Islet precursor cell (in vitro differentiated cells): ENCODE results near the gene ARHGEF33.

Experiments used
- DNase-seq: peaks from one replicate; pipeline ENCODE4 v3.0.0-alpha.2; 2018

ARHGEF33 gene

DNA sequence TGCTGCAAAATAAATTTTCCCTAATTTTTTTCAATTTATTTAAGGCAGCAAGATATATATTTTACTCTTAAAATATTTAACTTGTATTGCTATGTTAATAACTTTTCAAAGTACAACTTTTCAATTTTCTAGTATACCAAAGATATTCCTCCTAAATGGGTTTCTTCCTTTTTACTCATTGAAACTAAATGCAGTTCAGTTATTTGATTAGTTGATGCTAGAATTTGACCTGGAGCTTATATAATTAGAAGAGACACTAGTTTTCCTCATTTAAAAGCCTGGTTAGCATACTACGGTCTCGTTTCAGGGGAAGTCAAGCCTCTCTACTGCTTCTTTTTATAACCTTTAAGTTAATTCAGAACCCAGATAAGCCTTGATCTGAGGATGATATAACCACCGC lies at the start of gene ARHGEF33:
ARHGEF33 (plus strand) TSS at position 301 of the 400 bp plus-strand sequence. CDS start 29,573 bp downstream, outside the sequence.
- DNase-seq = no peak

DNA sequence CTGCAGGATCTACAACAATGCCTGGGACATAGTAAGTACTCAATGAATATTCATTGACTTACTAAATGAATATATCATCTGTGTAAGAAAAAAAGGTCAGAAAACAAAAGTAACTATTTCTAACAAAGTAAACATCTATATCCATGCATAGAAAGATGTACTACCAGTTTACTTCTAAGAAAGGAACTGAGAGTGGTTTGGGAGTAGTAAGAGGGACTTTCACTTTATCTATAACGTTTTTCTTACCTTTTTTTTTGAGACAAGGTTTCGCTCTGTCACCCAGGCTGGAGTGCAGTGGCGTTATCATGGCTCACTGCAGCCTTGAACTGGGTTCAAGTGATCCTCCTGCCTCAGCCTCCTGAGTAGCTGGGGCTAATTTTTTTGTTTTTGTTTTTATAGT lies 39.6 kb upstream of the ARHGEF33 start:
- DNase-seq = no peak

- no peak for DNase-seq
Measured at GRCh38 chr2:38856165-38856564, 33.5 kb upstream of the ARHGEF33 start.

DNA sequence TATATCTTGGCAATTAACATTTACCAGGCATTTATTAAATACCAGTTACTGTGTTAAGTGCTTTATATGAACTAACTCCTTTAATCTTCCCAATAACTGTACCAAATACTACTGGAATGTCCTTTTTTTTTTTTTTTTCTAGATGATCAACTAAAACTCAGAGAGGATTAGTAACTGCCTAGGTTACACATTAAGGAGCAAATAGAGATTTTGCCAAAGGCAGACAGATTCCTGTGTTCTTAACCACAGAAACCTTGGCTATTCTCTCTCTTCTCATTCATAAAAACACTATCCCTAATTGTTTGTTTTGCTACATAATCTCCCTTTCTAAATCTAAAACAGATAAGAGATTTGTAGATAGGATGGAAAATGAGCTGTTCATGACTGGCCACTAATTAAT lies 27.2 kb upstream of the ARHGEF33 start:
- DNase-seq = no peak

GRCh38 chr2:38863061-38863695 lies 26.5 kb upstream of the ARHGEF33 start:
- DNase-seq = no peak

- no peak for DNase-seq
Measured at GRCh38 chr2:38866773-38867443, 22.8 kb upstream of the ARHGEF33 start.

DNA sequence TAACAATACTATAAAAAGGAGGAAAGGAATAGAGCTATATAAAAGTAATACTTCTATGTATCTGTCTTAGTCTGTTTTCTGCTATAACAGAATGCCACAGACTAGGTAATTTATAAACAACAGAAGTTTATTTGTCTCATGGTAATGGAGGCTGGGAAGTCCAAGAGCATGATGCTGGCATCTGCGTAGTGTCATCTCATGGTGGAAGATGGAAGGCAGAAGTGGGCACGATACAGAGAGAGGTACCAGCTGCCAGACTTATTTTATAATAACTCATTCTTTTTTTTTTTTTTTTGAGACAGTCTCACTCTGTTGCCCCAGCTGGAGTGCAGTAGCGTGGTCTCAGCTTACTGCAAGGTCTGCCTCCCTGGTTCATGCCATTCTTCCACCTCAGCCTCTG lies 18.2 kb upstream of the ARHGEF33 start:
- DNase-seq = no peak

- no peak for DNase-seq
Measured at GRCh38 chr2:38873763-38874162, 15.9 kb upstream of the ARHGEF33 start.

DNA sequence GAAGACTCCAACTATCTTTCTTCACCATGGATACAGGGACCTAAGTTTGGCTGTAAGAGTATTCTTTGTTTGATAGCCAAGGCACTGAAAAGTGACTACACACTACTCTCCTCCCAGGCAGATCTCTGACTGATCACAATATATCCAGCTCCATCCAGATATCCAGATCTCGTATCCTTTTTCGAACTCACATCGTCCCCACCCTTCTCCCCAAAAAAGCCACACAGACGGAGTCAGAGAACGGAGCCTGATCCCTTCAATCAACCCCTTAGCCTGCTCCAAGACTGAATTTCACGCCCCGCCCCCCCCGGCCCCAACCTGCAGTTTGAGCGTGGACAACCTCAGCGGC lies 14.5 kb upstream of the ARHGEF33 start:
- no peak for DNase-seq

- peak; percentile 96 for DNase-seq
Measured at GRCh38 chr2:38875576-38876367, 13.9 kb upstream of the ARHGEF33 start, which contains the start of the genes DHX57 and MORN2. Gene DHX57, minus strand, starts transcription at chr2:38875934. Its CDS starts 7,529 bp downstream, at chr2:38868405. Gene MORN2, plus strand, starts transcription at chr2:38875976.

DNA sequence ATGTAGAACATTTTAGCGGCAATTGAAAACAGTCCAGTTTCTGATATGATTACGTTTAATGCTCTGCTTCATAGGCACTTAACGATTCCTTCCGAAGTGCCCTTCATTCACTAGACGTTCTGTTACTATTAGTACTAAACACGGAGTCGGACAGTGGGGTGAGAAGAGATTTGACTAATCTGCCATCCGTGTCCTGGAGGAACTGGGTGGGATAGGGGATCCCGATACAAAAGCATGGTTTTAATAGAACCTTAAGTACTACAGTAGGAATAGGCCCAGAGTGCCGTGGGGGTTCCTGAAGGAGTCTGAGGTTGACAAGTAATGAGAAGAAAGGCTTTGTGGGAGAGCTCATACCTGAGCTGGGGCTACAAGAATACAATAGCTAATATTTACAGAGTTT lies 13.3 kb upstream of the ARHGEF33 start:
- no peak for DNase-seq

- no peak for DNase-seq
Measured at GRCh38 chr2:38886063-38886462, 3.6 kb upstream of the ARHGEF33 start.

GRCh38 chr2:38887347-38887746 lies 2.3 kb upstream of the ARHGEF33 start:
- no peak for DNase-seq

GRCh38 chr2:38887902-38888554 lies 1.6 kb upstream of the ARHGEF33 start:
- no peak for DNase-seq

GRCh38 chr2:38889045-38889444 lies 630 bp upstream of the ARHGEF33 start:
- no peak for DNase-seq

- DNase-seq = no peak
Measured at GRCh38 chr2:38892819-38893218, 3.1 kb downstream of the ARHGEF33 start.

DNA sequence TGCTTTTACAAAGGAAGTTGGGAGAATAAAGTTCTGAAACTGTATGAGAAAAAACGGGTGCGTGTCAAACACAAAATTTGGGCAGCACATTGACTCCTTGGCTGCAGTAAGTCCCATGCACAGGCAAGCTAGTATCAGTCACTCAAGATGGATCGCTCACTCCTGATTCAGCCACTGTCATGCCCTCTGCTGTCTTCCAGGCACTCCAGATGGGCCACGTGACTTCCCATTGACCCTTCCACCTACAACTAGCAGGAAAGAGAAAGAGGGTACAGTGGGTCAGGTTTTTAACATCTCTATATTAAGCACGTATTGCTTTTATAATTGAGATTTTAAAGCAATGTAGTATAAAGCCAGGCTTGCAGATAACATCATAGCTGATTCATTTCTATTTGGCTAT lies 8.6 kb downstream of the ARHGEF33 start:
- DNase-seq = no peak

- DNase-seq = no peak
Measured at GRCh38 chr2:38900726-38901125, 11.1 kb downstream of the ARHGEF33 start.

GRCh38 chr2:38905251-38905650 lies 15.6 kb downstream of the ARHGEF33 start:
- no peak for DNase-seq

GRCh38 chr2:38907242-38907641 lies 17.6 kb downstream of the ARHGEF33 start:
- no peak for DNase-seq

DNA sequence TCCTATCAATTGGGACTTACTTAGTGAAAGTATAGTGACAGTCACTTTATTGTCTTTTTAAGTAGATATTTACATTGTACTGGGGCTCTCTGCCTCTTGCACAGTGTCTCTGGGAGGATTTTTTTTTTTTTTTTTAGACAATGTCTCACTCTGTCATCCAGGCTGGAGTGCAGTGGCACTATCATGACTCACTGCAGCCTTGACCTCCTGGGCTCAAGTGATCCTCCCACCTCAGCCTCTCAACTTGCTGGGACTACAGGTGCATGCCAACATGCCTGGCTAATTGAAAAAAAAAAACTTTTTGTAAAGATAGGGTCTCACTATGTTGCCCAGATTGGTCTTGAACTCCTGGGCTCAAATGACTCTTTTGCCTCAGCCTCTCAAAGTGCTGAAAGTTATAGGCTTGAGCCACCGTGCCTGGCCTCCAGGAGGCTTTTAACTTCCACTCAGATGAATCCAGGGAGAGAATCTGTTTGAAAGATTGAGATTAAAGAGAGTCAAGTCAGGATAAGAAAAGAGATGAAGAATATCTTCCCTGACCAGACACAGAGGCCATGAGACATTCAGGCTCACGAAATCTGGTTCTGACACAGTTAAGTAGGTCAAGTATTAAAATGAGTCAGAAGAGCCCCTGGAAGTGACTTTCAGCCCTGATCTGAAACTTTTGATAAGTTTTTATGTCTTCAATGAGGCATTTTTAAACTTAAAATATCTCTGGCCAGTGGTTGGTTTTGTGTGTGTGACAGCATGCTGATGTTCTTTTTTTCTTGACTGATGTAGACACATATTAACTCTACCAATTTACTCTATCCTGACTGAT lies 18.3 kb downstream of the ARHGEF33 start:
- no peak for DNase-seq

GRCh38 chr2:38909872-38910271 lies 20.2 kb downstream of the ARHGEF33 start:
- DNase-seq = no peak
